ENCODE data around the gene SGPP2.
"Not testable (repeated sequence)": the region's sequence is repeated elsewhere in the genome, so short reads cannot be mapped to it uniquely, and the experiment has no call there.

The SGPP2 gene

DNA sequence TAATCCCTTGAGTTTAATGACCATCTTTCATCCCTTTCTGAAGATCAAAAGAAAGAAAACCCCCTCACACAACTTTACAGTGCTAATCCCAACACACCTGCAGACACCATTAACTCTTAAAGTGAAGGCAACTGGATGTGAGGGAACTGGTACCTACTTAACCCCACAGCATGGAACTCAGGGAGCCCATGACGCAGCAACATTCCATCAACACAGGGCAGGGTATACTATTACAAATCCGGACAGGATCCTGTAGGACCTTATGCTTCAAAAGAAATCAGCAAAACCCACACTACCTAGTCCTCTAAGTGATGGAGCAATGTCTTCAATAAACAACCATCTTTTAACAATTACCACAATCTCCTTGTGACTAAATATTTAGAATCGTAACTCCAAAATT lies 153.0 kb downstream of the SGPP2 start:
- DNase-seq (ENCODE audit: low read depth), result no peak

DNA sequence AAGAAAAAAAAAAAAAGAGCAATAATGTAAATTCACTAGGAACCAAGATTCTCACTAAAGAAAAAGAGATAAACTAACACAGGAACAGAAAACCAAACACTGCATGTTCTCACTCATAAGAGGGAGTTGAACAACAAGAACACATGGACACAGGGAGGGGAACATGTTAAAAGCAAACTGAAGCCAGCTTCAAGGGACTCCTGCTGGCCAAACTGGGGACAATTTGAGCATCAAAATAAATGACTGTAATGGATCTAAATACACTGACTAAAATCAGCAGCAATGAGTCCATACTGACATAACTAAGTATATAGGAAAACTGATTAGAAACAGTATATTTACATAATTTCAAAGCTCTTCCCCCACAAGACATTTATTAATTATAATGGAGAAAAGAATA lies 158.6 kb downstream of the SGPP2 start:
- DNase-seq (ENCODE audit: low read depth), result no peak

DNA sequence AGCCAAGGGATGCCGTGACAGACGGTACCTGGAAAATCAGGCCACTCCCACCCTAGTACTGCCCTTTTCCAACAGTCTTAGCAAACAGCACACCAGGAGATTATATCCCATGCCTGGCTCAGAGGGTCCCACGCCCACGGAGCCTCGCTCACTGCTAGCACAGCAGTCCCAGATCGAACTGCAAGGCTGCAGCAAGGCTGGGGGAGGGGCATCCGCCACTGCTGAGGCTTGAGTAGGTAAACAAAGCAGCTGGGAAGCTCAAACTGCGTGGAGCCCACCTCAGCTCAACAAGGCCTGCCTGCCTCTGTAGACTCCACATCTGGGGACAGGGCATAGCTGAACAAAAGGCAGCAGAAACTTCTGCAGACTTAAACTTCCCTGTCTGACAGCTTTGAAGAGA lies 160.2 kb downstream of the SGPP2 start:
- DNase-seq (ENCODE audit: low read depth), result not testable (repeated sequence)

GRCh38 chr2:222591661-222592060 lies 167.3 kb downstream of the SGPP2 start:
- DNase-seq (ENCODE audit: low read depth), result no peak

DNA sequence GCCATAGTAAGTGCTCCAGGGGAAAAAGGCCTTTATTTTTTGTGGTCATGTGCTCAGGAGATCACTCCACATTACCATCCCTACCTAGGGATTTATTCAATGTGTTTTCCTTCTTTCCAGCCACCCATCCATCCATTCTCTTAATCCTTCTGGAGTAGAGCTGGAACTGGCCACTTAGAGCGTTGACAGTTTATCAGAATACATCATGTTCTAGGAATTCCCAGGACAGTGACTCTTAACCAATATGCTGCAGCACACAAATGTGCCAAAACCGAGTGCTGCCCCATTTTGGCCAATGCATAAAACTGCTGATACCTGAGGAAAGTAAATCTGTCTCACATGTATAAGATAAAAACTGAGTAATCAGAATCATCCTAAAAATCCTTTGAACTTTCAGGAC lies 167.8 kb downstream of the SGPP2 start:
- no peak for DNase-seq (ENCODE audit: low read depth)

DNA sequence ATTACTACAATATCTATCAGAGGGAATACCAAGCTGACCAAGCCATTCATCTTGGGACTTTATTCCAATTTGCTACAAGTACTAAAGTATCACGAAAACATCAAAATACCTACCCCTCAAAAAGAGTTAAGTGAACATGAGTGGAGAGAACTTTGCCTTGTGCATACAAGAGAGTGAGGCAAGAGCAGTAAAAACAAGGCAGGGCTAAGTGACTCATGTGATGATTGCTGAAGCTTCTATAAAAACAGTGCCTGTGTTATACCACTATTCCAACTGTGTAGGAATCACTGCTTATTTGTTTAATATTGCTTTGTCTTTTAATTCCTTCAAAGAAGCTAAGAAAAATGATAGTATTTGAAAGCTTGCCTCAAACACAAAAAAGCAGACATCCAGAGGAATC lies 170.3 kb downstream of the SGPP2 start:
- no peak for DNase-seq (ENCODE audit: low read depth)

DNA sequence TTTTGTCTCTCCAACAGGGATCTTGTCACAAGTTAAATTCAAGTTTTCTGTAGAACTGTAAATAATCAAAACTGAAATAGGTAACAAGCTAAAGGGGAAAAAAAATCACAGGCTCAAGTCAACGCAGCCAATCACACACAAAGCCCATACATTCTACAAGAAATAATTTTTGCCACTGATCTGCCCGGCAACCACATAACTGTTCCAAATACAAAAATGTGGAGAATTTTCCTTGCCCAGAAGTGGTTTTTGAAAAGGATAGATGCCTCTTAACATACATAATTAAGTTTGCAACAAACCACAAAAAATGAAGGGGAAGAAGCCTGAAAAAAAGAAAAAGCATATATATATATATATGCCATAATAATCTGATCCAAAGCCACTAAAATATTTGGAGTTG lies 171.2 kb downstream of the SGPP2 start:
- no peak for DNase-seq (ENCODE audit: low read depth)

DNA sequence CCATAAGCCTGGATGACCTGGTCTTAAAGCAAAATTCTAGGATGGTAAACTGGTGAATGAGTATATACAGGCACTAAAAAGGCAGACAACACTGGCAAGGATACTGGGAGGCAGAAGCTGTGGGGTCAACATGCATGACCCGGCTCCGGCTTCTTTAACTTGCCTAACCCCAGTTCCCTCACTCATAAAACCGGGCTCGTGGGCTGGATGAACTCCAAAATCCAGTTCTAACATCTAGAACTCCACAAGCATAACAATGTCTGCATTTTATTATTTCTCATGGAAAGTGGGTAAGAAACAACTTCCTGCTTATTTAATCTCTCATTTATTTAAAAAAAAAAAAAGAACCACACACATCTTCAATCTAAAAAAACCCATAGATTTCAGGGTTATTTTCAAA lies 174.3 kb downstream of the SGPP2 start:
- DNase-seq (ENCODE audit: low read depth), result no peak

DNA sequence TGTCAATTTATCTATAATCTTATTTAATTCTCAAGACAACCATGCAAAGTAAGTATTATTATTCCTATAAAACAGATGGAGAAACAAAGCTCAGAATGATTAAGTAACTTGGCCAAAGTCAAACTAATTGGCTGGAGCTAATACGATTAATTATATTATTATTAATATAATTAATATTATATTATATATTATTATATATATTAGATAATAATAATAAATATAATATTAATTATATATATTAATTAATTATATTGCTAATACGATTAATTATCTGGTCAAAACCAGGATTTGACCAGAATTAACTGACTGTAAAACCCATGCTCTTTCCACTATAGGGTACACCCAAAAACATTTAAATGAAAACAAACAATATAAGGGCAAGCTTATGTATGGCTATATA lies 179.2 kb downstream of the SGPP2 start:
- DNase-seq (ENCODE audit: low read depth), result no peak

GRCh38 chr2:222604749-222605515 lies 180.6 kb downstream of the SGPP2 start:
- DNase-seq (ENCODE audit: low read depth), result no peak

DNA sequence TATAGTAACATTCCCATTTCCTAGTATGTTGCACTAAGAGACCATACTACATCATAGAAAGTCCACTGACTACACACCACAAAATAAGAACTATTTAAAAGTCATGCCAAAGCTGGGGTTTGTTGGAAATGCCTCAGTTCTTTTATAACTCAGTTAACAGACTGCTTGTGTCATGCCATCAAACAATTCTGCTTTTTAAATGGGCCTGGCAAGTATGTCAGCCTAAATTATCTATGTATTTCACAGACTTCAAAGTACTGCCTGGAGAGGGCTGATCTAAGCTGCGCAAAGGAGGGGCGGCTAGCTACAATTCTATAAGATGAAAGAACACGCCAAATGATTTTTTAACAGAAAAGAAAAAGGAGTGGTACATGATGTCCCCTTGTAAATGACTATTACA lies 182.0 kb downstream of the SGPP2 start:
- DNase-seq (ENCODE audit: low read depth), result no peak

DNA sequence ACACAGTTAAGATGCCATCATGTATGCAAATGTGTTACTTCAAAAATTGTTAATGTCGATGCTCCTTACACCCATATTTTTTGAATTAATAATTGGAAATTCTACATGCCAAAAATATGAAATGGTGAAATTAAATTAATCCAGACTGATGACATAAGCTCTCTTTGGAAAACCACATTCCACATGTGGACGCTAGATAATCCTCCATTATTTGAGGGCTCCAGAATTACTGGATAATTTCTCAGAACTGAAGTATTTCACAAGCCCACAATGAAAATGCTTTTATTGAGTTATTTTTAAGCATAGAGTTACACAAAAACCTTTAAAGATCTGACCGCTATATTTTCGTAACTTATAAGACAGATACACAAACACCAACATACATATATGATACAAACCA lies 183.7 kb downstream of the SGPP2 start:
- DNase-seq (ENCODE audit: low read depth), result no peak

DNA sequence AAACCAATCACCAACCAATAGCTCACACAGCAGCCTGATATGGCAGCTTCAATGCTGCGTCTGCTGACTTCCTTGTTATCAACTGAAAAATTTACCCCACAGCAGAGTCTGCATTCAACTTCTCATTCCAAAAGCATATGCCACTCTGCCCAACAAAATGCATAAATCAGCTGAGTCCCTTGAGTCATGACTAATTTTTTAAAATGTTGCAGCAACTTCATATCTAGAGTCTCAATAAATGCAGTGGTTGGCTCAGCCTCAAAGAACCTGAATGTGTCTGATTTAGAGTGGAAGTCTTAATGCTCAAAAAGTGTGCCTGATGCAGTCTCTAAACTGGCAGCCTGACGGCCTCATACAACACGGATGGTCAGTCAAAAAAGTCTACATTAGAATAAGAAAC lies 185.0 kb downstream of the SGPP2 start:
- DNase-seq (ENCODE audit: low read depth), result no peak
